ENCODE data around the gene GOLGA3. TPM values are rescaled to one million over a fixed set of nuclear protein-coding genes. Genes with fewer than 3 reads are reported as not detected.

Gene GOLGA3
- total and polyA plus RNA-seq, 12 donors = 10.8 to 46.1 (median 34.8) TPM

GRCh38 chr12:132853285-132854092 is 24.8 kb upstream of the GOLGA3 start:
- Histone ChIP-seq H3K4me3 (no peak overlapping the region), H3K9me3 (no peaks in the 10 kb centered on the region), H3K36me3 (peaks cover 6 to 100% (median 69%) of the 10 kb centered on the region in 9 donors), H3K27ac (no peak overlapping the region), H3K4me1 (no peaks in the 10 kb centered on the region), H3K27me3 (no peaks in the 10 kb centered on the region)
- ATAC-seq (peak in 2 of 8 donors; percentile 16 to 35), DNase-seq (no peak)
- no peak for TF ChIP-seq CTCF (IDR thresholded peaks at IDR 0.05)
- intact Hi-C loops (cut with DNase I) = no loop called here
- WGBS, 2 donors = 94 to 95% methylated on average over 47 to 51 of the region's 51 CpGs

GRCh38 chr12:132852496-132852895 is 23.8 kb upstream of the GOLGA3 start:
- H3K4me1 ChIP-seq = no peaks in the 10 kb centered on the region
- H3K27me3 ChIP-seq = no peaks in the 10 kb centered on the region
- H3K4me3 ChIP-seq = no peak overlapping the region
- no peaks in the 10 kb centered on the region for H3K9me3 ChIP-seq
- DNase-seq (no peak), ATAC-seq (no peak)
- intact Hi-C loops (cut with DNase I) = no loop called here
- H3K36me3 ChIP-seq = peaks cover 6 to 100% (median 73%) of the 10 kb centered on the region in 9 donors
- no peak for TF ChIP-seq CTCF (IDR thresholded peaks at IDR 0.05)
- WGBS, 2 donors = 94% methylated on average over 12 of the region's 12 CpGs
- no peak overlapping the region for H3K27ac ChIP-seq

- 94 to 97% methylated on average over 25 of the region's 25 CpGs for WGBS, 2 donors
These were observed 22.8 kb upstream of the GOLGA3 start for GRCh38 chr12:132851465-132851864.

GRCh38 chr12:132850291-132850690 is 21.6 kb upstream of the GOLGA3 start:
- Histone ChIP-seq H3K36me3 (peaks cover 0 to 100% (median 74%) of the 10 kb centered on the region in 9 donors), H3K9me3 (no peaks in the 10 kb centered on the region), H3K27ac (no peak overlapping the region), H3K4me3 (no peak overlapping the region), H3K27me3 (no peaks in the 10 kb centered on the region), H3K4me1 (no peaks in the 10 kb centered on the region)
- DNase-seq (no peak), ATAC-seq (no peak)
- 88 to 95% methylated on average over 16 of the region's 16 CpGs for WGBS, 2 donors
- intact Hi-C loops (cut with DNase I) = no loop called here
- TF ChIP-seq CTCF (IDR thresholded peaks at IDR 0.05) = no peak

More at GRCh38 chr12:132851465-132851864, 22.8 kb upstream of the GOLGA3 start:
- Histone ChIP-seq H3K27me3 (no peaks in the 10 kb centered on the region), H3K4me1 (no peaks in the 10 kb centered on the region), H3K36me3 (peaks cover 5 to 100% (median 78%) of the 10 kb centered on the region in 9 donors), H3K4me3 (no peak overlapping the region), H3K27ac (no peak overlapping the region), H3K9me3 (no peaks in the 10 kb centered on the region)
- TF ChIP-seq CTCF (IDR thresholded peaks at IDR 0.05) = no peak
- intact Hi-C loops (cut with DNase I) = no loop called here
- ATAC-seq (no peak), DNase-seq (no peak)

Data from heart right ventricle (tissue), 16 donors.